Brain microvascular endothelial cell (primary cell): ENCODE measurements around the gene OSTC.

ENCODE experiments used
- DNase-seq: peaks from one replicate; pipeline ENCODE4 v3.0.0-alpha.2; 2020
- H3K27ac ChIP-seq: fragments of 250-450 bp; sonication (Bioruptor Pico); 2 replicates; pipeline ENCODE4 v1.5.1; 2020; ENCODE audit warnings: mild to moderate bottlenecking, moderate library complexity
- H3K27me3 ChIP-seq: fragments of 250-450 bp; sonication (Bioruptor Pico); replicated peaks from 2 replicates; pipeline ENCODE4 v1.5.1; 2020; ENCODE audit warnings: mild to moderate bottlenecking
- H3K36me3 ChIP-seq: fragments of 250-450 bp; sonication (Bioruptor Pico); replicated peaks from 2 replicates; pipeline ENCODE4 v1.5.1; 2020; ENCODE audit warnings: mild to moderate bottlenecking
- H3K4me3 ChIP-seq: 2 replicates; pipeline ENCODE4 v1.5.1; 2011; ENCODE audit warnings: low read depth, mild to moderate bottlenecking, control low read depth, low read length, moderate library complexity
- in situ Hi-C: cut with HindIII; loops from 2 replicates; pipeline ENCODE4 v1.10.0; 2017; ENCODE audit warnings: low sequenced_read_pairs, low pct_ligation_motif_present
- TF ChIP-seq, protein P1 (sequence below): IDR thresholded peaks from 2 replicates; pipeline ENCODE4 v1.5.1; 2011; ENCODE audit warnings: low read depth, mild to moderate bottlenecking, moderate library complexity, low read length, control low read depth, inconsistent platforms; ENCODE audit errors: missing control alignments

OSTC gene

DNA sequence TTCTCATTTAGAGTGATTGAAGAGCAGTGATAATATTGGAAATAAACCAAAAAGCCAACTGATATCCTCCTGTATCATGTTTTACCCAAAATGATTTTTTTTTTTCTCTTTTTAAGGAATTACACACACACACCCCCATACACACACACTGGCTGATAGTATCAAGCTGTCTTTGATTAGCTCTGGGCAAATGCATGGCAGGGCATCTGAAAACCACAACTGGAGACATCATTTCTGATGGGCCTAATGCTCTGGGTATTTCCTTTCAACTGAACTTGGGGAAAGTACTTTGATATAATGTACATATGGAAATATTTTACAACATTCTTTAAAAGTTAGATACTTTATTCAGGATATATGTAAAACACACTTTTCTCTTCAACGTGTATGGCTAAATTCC lies 14.2 kb upstream of the OSTC start:
- Histone ChIP-seq H3K36me3 (peaks cover 37% of the 10 kb centered on the region), H3K27me3 (no peaks in the 10 kb centered on the region), H3K4me3 (no peak overlapping the region), H3K27ac (no peak overlapping the region)
- in situ Hi-C loops = no loop called here
- TF ChIP-seq, protein P1, sequence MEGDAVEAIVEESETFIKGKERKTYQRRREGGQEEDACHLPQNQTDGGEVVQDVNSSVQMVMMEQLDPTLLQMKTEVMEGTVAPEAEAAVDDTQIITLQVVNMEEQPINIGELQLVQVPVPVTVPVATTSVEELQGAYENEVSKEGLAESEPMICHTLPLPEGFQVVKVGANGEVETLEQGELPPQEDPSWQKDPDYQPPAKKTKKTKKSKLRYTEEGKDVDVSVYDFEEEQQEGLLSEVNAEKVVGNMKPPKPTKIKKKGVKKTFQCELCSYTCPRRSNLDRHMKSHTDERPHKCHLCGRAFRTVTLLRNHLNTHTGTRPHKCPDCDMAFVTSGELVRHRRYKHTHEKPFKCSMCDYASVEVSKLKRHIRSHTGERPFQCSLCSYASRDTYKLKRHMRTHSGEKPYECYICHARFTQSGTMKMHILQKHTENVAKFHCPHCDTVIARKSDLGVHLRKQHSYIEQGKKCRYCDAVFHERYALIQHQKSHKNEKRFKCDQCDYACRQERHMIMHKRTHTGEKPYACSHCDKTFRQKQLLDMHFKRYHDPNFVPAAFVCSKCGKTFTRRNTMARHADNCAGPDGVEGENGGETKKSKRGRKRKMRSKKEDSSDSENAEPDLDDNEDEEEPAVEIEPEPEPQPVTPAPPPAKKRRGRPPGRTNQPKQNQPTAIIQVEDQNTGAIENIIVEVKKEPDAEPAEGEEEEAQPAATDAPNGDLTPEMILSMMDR = no peak
- DNase-seq = no peak

DNA sequence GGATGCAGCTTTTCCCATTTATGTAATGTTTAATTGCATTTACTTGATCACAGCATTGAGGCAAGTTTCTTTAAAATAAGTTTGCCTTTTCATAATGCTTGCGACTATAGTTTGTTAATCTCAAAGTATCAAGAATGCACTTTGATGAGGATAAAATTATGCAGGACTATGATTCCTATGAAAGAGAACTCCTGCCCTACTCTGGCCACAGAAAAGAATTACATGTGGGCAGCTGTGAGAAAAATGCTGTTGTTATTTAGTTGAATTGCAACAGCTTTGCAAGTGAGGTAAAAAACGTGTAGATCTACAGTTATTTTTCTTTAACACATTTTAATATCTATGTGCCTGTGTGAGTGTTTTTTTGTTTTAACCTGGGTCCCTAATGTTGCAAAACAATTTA lies 12.5 kb upstream of the OSTC start:
- in situ Hi-C loops = no loop called here
- H3K27ac ChIP-seq = no peak overlapping the region
- DNase-seq = no peak
- H3K36me3 ChIP-seq = peaks cover 24% of the 10 kb centered on the region
- H3K4me3 ChIP-seq = no peak overlapping the region
- no peaks in the 10 kb centered on the region for H3K27me3 ChIP-seq
- TF ChIP-seq, protein P1 = peak; percentile 26

DNA sequence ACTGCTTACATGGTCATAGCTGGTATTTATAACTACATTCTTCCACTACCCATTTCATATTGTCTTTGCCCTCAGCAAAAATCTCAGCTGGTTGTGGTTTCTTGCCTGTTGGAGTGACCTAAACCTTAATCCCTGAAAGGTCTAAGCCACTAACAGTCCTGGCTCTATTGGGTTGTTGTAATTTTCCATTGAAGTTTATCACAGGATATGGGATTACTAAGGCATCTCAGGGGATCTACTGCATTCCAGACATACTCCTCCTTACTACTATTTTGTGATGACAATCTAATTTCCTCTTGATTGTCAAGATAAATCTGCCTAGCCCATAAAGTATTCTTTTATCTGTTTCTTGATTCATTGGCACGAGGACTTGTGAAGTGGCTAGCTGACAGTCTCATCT lies 6.2 kb upstream of the OSTC start:
- H3K27me3 ChIP-seq = no peaks in the 10 kb centered on the region
- DNase-seq = no peak
- H3K4me3 ChIP-seq = no peak overlapping the region
- in situ Hi-C loops = no loop called here
- no peaks in the 10 kb centered on the region for H3K36me3 ChIP-seq
- no peak overlapping the region for H3K27ac ChIP-seq
- TF ChIP-seq, protein P1 = no peak

DNA sequence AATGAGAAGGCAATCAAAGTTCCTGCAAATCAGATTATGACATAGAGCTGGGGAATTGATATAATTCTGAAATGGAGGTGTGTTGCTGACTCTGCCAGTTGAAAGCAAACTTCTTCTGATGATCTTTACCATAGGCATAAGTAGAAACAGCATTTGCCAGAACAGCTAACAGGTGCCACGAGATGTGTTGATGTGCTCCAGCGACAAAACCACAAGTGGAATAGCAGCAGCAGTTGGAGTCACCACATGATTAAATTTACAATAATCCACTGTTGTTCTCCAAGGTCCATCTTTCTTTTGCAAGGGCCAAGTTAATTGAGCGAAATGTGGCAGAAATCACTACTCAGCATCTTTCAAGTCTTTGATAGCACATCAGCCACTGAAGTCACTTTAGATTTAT lies 3.7 kb upstream of the OSTC start:
- Histone ChIP-seq H3K36me3 (peaks cover 4% of the 10 kb centered on the region), H3K27ac (no peak overlapping the region), H3K4me3 (no peak overlapping the region), H3K27me3 (no peaks in the 10 kb centered on the region)
- TF ChIP-seq, protein P1 = no peak
- in situ Hi-C loops = no loop called here
- DNase-seq = no peak

DNA sequence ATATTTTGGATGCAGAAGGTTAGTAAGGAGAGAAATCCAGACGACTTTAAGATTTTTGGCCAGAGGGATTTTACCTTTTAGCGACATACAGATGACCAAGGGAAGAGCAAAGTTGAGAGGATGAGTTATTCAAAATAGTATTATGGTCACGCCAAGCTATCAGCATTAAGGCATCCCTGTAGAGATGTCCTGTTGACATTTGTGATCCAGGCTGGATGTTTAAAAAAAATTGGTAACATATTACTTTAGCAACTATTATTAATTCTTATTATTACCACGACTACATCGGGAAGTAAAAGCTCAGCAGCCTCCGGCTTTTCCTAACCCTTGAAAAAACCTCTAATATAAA lies 562 bp upstream of the OSTC start:
- peak overlapping the region; percentile 98 for H3K27ac ChIP-seq
- H3K27me3 ChIP-seq = no peaks in the 10 kb centered on the region
- TF ChIP-seq, protein P1 = no peak
- DNase-seq = no peak
- H3K4me3 ChIP-seq = peak overlapping the region; percentile 91
- in situ Hi-C loops = no loop called here
- peaks cover 6% of the 10 kb centered on the region for H3K36me3 ChIP-seq

DNA sequence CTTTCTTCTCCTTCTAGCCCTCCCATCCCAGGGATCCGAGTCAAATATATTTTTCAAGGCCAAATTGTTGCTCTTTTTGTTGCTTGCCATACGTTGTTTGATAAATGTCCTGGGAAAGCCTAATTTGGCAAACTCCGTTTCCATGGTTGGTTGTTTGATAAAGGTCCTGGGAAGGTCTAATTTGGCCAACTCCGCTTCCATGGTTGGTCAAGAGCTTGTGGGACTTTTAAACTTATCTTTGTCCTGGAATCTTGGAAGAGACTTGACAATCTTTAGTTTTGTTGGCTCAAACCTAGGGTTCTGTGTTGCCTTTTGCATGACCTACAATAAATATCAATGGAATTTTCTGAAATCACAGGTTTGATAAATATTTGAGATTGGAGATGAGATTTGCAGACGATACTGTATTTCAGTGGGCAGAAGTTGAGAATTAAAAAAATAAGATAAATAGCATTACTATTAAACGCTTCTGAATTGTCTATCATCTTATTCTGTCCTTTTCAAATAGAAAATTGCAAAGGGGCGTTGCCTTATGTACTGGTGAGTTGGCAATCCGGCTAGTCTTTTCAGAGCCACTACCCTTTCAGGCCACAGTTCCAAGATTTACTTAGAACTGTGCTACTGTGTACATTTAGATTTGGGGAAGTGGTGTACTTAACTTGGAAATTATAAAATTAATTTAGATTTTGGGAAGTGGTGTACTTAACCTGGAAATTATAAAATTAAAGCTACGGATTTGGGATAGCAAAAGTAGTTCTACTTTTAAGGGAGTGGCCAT lies 804 bp downstream of the OSTC start:
- TF ChIP-seq, protein P1 = no peak
- Histone ChIP-seq H3K4me3 (peak overlapping the region; percentile 91), H3K27me3 (no peaks in the 10 kb centered on the region), H3K36me3 (peaks cover 10% of the 10 kb centered on the region), H3K27ac (peak overlapping the region; percentile 98)
- in situ Hi-C loops = no loop called here
- peak; percentile 63 for DNase-seq
